T-cell (primary cell): ENCODE measurements around the gene LCE5A. TPM values are rescaled to one million over a fixed set of nuclear protein-coding genes. Genes with fewer than 3 reads are reported as not detected.
A peak's percentile ranks its signal among the peaks of the same experiment; 100 is the strongest.
"Not testable (repeated sequence)": the region's sequence is repeated elsewhere in the genome, so short reads cannot be mapped to it uniquely, and the experiment has no call there.

Experiments
- ATAC-seq, 4 experiments: fragments of 200-7000 bp in 3 of 4; fragments of 150-1000 bp in 1 of 4; cut with Tn5 transposase; replicated peaks in 1 of 4; 1 replicate in 3 of 4; 2 replicates in 1 of 4; pipeline ENCODE4 v1.10.0; 2021; ENCODE audit warnings: moderate library complexity in 3 of 4, mild to moderate bottlenecking in 2 of 4, moderate number of reproducible peaks in 1 of 4
- CTCF ChIA-PET, 2 donors: fragments of 300-600 bp; sonication (Branson Sonifier 250); formaldehyde crosslinking; loops; one replicate each; lab custom pipeline; 2022; ENCODE audit warnings: antibody characterized with exemption in 2 of 2; lab: Charles Lee
- POLR2A ChIA-PET, 2 donors: fragments of 300-600 bp; sonication (Branson Sonifier 250); formaldehyde crosslinking; loops; one replicate each; lab custom pipeline; 2022; ENCODE audit warnings: antibody characterized with exemption in 2 of 2; lab: Charles Lee
- DNase-seq, 35 experiments: peaks; one replicate each; pipeline versions ENCODE4 v3.0.0 to v3.0.0-alpha.2; 2013 to 2023
- H3K27ac ChIP-seq: one replicate; pipeline ENCODE4 v1.5.1; 2013; ENCODE audit warnings: low read length
- H3K27me3 ChIP-seq, 2 experiments: replicated peaks in 1 of 2; 1 replicate in 1 of 2; 2 replicates in 1 of 2; pipeline versions ENCODE4 v1.6.1 to v1.7.0; 2013; ENCODE audit warnings: low read length in 1 of 2, mixed read lengths in 1 of 2; ENCODE audit not compliant: control insufficient read depth in 2 of 2, insufficient read depth in 2 of 2; ENCODE audit errors: extremely low read depth in 1 of 2
- H3K36me3 ChIP-seq, 2 donors: 1 replicate in 1 of 2; 2 replicates in 1 of 2; pipeline versions ENCODE4 v1.6.1 to v1.7.0; 2013; ENCODE audit warnings: low read length in 1 of 2; ENCODE audit not compliant: control insufficient read depth in 2 of 2, insufficient read depth in 1 of 2; ENCODE audit errors: extremely low read depth in 1 of 2
- H3K4me1 ChIP-seq, 2 experiments: 1 replicate in 1 of 2; 2 replicates in 1 of 2; pipeline versions ENCODE4 v1.6.1 to v1.7.0; 2013; ENCODE audit warnings: low read length in 2 of 2, mixed read lengths in 1 of 2; ENCODE audit not compliant: insufficient read depth in 2 of 2, control insufficient read depth in 1 of 2; ENCODE audit errors: extremely low read depth in 1 of 2
- H3K4me3 ChIP-seq, 2 donors: 1 replicate in 1 of 2; 2 replicates in 1 of 2; pipeline versions ENCODE4 v1.5.1 to v1.7.0; 2013; ENCODE audit warnings: mild to moderate bottlenecking in 2 of 2, low read length in 1 of 2, moderate library complexity in 1 of 2; ENCODE audit not compliant: control insufficient read depth in 1 of 2; ENCODE audit errors: extremely low read depth in 1 of 2
- H3K9me3 ChIP-seq: 2 replicates; pipeline ENCODE4 v1.7.0; 2013
- H3K27ac Mint-ChIP-seq, 2 donors: one replicate each; pipeline ENCODE4 v1.8.0; 2020 to 2021; ENCODE audit warnings: mild to moderate bottlenecking in 2 of 2, mixed read lengths in 2 of 2
- H3K27me3 Mint-ChIP-seq, 2 donors: one replicate each; pipeline ENCODE4 v1.8.0; 2021 to 2022; ENCODE audit warnings: mixed read lengths in 2 of 2
- H3K36me3 Mint-ChIP-seq: one replicate; pipeline ENCODE4 v1.8.0; 2021; ENCODE audit warnings: mixed read lengths
- H3K4me1 Mint-ChIP-seq, 3 donors: one replicate each; pipeline ENCODE4 v1.8.0; 2020 to 2022; ENCODE audit warnings: mixed read lengths in 3 of 3, mild to moderate bottlenecking in 1 of 3
- H3K4me3 Mint-ChIP-seq, 3 donors: one replicate each; pipeline ENCODE4 v1.8.0; 2020 to 2022; ENCODE audit warnings: mild to moderate bottlenecking in 3 of 3, mixed read lengths in 3 of 3, moderate library complexity in 3 of 3
- H3K9me3 Mint-ChIP-seq, 3 donors: one replicate each; pipeline ENCODE4 v1.8.0; 2020 to 2022; ENCODE audit warnings: mixed read lengths in 3 of 3
- WGBS: methylation state at CpG from one replicate; pipeline ENCODE4 v1.1.5; 2013; ENCODE audit warnings: missing lambda C conversion rate; ENCODE audit not compliant: insufficient coverage; 5-methylcytosine and 5-hydroxymethylcytosine counted together
- total RNA-seq, 35 experiments: library from RNA in 6 of 35; stranded (reverse) in 6 of 35; fragments of 120-200 nt in 1 of 35; gene quantifications; one replicate each; pipeline versions ENCODE4 v1.2.1 to v1.2.4 and lab custom pipeline; 2013 to 2026

The LCE5A gene
- total RNA-seq, 5 donors from 2014 or later (not counting 1 experiment from before 2014, with no cell fraction given): not detected

GRCh38 chr1:152481869-152482664 is 28.5 kb upstream of the LCE5A start:
- ChIA-PET CTCF (interaction anchor here in 1 of 2 donors (1.2 kb wide), 1 partner anchor 24 kb away, joined by 4 read pairs; no protein-coding TSS in a partner anchor), POLR2A (no interaction called here)
- Histone ChIP-seq H3K27ac (no peak overlapping the region), H3K9me3 (no peaks in the 10 kb centered on the region), H3K4me3 (no peak overlapping the region), H3K36me3 (no peaks in the 10 kb centered on the region), H3K27me3 (no peaks in the 10 kb centered on the region), H3K4me1 (peaks cover 0 to 8% of the 10 kb centered on the region in 2 experiments)
- WGBS: 87% methylated on average over 6 of the region's 8 CpGs
- Mint-ChIP-seq H3K27me3 (peaks cover 0 to 3% of the 10 kb centered on the region in 2 donors), H3K4me3 (no peak overlapping the region), H3K4me1 (peaks cover 10 to 15% (median 14%) of the 10 kb centered on the region in 3 donors), H3K36me3 (no peaks in the 10 kb centered on the region), H3K9me3 (peaks cover 6 to 18% (median 7%) of the 10 kb centered on the region in 3 donors), H3K27ac (no peak overlapping the region)
- ATAC-seq (no peak), DNase-seq (no peak)

DNA sequence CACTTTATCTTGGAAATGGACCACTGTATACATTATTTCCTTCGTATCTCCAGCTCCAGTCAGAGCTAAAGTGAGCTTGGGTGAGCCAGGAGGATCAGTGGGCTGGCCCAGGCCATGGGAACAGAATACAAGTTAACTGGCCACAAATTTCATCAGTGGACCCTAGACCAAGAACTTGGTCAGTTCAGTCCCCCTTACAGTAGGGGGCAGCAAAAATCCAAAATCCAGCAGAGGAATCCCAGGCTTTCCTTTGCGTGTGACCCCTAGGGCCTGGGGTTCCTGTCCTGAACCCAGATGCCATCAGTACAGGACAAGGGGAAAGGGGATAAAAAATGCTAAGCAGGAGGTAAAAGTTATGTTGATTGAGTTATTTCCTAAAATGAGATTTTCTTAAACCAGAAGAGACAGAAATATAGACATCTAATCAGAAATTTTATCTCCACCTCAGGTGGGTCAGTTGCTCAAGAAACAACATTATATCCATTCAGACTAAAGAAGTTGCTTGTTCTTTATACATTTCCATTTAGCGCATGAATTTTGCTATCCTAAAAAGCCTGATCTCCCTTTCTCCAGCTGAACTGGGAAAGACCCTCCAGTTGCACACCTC is 24.1 kb upstream of the LCE5A start:
- Histone ChIP-seq H3K4me3 (no peak overlapping the region), H3K9me3 (no peaks in the 10 kb centered on the region), H3K27me3 (no peaks in the 10 kb centered on the region), H3K27ac (no peak overlapping the region), H3K36me3 (no peaks in the 10 kb centered on the region), H3K4me1 (no peaks in the 10 kb centered on the region)
- CTCF ChIA-PET: interaction anchor here in 1 of 2 donors (0.6 kb wide), 1 partner anchor 235 kb away, joined by 5 read pairs; no protein-coding TSS in a partner anchor
- POLR2A ChIA-PET: no interaction called here
- no peak for ATAC-seq
- no peaks in the 10 kb centered on the region for H3K9me3 Mint-ChIP-seq
- no peak overlapping the region for H3K27ac Mint-ChIP-seq
- H3K4me3 Mint-ChIP-seq: no peak overlapping the region
- peaks cover 4 to 8% (median 5%) of the 10 kb centered on the region in 3 donors for H3K4me1 Mint-ChIP-seq
- H3K36me3 Mint-ChIP-seq: no peaks in the 10 kb centered on the region
- 100% methylated on average over 1 of the region's 3 CpGs for WGBS
- no peak for DNase-seq
- peaks cover 7 to 8% of the 10 kb centered on the region in 2 donors for H3K27me3 Mint-ChIP-seq

DNA sequence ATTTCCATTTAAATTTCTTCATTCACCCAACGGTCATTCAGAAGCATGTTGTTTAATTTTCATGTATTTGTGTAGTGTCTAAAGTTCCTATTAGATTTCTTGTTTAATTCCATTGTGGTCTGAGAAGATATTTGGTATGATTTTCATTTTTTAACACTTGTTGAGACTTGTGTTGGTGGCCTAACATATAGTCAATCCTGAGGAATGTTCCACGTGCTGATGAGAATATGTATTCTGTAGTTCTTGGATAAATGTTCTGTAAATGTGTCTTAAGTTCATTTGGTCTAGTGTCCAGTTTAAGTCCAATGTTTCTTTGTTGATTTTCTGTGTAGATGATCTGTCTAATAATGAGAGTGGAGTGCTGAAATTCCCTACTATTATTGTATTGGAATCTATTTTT is 22.7 kb upstream of the LCE5A start:
- H3K9me3 Mint-ChIP-seq: no peaks in the 10 kb centered on the region
- no peak for ATAC-seq
- no peak for DNase-seq
- WGBS: no CpG with 5 or more reads among the region's 2 CpGs
- no peaks in the 10 kb centered on the region for H3K36me3 Mint-ChIP-seq
- H3K4me1 ChIP-seq: no peaks in the 10 kb centered on the region
- H3K27me3 ChIP-seq: no peaks in the 10 kb centered on the region
- peaks cover 7 to 8% of the 10 kb centered on the region in 2 donors for H3K27me3 Mint-ChIP-seq
- H3K36me3 ChIP-seq: no peaks in the 10 kb centered on the region
- CTCF ChIA-PET: no interaction called here
- no peak overlapping the region for H3K27ac Mint-ChIP-seq
- POLR2A ChIA-PET: no interaction called here
- H3K4me1 Mint-ChIP-seq: peaks cover 4 to 8% (median 5%) of the 10 kb centered on the region in 3 donors
- H3K27ac ChIP-seq: no peak overlapping the region
- no peaks in the 10 kb centered on the region for H3K9me3 ChIP-seq
- H3K4me3 ChIP-seq: no peak overlapping the region
- H3K4me3 Mint-ChIP-seq: no peak overlapping the region

- H3K4me3 ChIP-seq, H3K4me1 Mint-ChIP-seq, H3K4me3 Mint-ChIP-seq, H3K4me1 ChIP-seq, ATAC-seq, H3K27me3 ChIP-seq, CTCF ChIA-PET, H3K27ac Mint-ChIP-seq, H3K9me3 ChIP-seq, POLR2A ChIA-PET, H3K9me3 Mint-ChIP-seq, DNase-seq, H3K27ac ChIP-seq, H3K36me3 Mint-ChIP-seq, H3K36me3 ChIP-seq: not testable (repeated sequence)
- H3K27me3 Mint-ChIP-seq: peaks cover 12 to 22% of the 10 kb centered on the region in 2 donors
Measured at GRCh38 chr1:152491537-152491936, 19.1 kb upstream of the LCE5A start.

DNA sequence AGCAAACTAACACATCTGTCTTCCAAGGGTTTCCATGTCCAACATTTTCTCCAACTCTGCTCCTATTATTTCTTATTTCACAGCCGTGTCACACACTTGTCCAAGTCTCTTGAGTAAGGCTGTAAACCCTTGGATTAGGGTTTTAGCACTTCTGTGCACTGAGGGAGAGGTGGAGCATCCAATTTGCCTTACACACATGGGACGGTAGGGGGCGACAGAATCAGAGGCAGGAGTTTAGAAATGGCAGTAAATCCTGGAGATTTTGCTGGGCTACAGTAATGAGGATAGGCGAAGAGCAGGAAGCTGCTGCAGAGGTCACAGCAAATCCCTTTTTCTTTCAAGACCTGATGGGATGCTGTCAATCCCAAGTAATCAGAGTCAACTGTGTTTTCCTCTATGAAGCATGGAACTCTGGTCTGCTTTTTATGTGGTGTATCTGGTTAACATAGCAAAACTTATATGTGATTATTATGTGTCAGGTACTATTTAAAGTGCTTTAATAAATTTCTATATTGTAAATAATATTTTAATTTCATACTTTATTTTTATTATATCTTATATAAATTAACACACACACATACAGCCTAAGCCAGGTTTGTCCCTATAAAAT is 15.4 kb upstream of the LCE5A start:
- Mint-ChIP-seq H3K36me3 (no peaks in the 10 kb centered on the region), H3K27me3 (peaks cover 5 to 18% of the 10 kb centered on the region in 2 donors), H3K9me3 (no peaks in the 10 kb centered on the region), H3K4me1 (no peaks in the 10 kb centered on the region), H3K4me3 (no peak overlapping the region), H3K27ac (no peak overlapping the region)
- no peaks in the 10 kb centered on the region for H3K4me1 ChIP-seq
- H3K27me3 ChIP-seq: peaks cover 0 to 8% of the 10 kb centered on the region in 2 experiments
- no peaks in the 10 kb centered on the region for H3K36me3 ChIP-seq
- WGBS: 20% methylated on average over 1 of the region's 4 CpGs
- no peak overlapping the region for H3K27ac ChIP-seq
- no peaks in the 10 kb centered on the region for H3K9me3 ChIP-seq
- no peak for ATAC-seq
- no peak overlapping the region for H3K4me3 ChIP-seq
- ChIA-PET POLR2A (no interaction called here), CTCF (no interaction called here)
- peak in 1 of 35 experiments; percentile 4 for DNase-seq

- Histone ChIP-seq H3K27me3 (peaks cover 0 to 11% of the 10 kb centered on the region in 2 experiments), H3K4me1 (no peaks in the 10 kb centered on the region), H3K9me3 (no peaks in the 10 kb centered on the region), H3K4me3 (no peak overlapping the region), H3K36me3 (no peaks in the 10 kb centered on the region), H3K27ac (no peak overlapping the region)
- Mint-ChIP-seq H3K9me3 (no peaks in the 10 kb centered on the region), H3K4me1 (no peaks in the 10 kb centered on the region), H3K27ac (no peak overlapping the region), H3K36me3 (no peaks in the 10 kb centered on the region), H3K27me3 (peaks cover 11 to 24% of the 10 kb centered on the region in 2 donors), H3K4me3 (no peak overlapping the region)
- no CpG with 5 or more reads among the region's 2 CpGs for WGBS
- ATAC-seq (no peak), DNase-seq (no peak)
- CTCF ChIA-PET: interaction anchor here in 1 of 2 donors (0.6 kb wide), 1 partner anchor 313 kb away, joined by 3 read pairs; no protein-coding TSS in a partner anchor
- POLR2A ChIA-PET: no interaction called here
Measured at GRCh38 chr1:152497273-152497672, 13.3 kb upstream of the LCE5A start.
